ENCODE results near the gene SLC9A8.

DNA sequence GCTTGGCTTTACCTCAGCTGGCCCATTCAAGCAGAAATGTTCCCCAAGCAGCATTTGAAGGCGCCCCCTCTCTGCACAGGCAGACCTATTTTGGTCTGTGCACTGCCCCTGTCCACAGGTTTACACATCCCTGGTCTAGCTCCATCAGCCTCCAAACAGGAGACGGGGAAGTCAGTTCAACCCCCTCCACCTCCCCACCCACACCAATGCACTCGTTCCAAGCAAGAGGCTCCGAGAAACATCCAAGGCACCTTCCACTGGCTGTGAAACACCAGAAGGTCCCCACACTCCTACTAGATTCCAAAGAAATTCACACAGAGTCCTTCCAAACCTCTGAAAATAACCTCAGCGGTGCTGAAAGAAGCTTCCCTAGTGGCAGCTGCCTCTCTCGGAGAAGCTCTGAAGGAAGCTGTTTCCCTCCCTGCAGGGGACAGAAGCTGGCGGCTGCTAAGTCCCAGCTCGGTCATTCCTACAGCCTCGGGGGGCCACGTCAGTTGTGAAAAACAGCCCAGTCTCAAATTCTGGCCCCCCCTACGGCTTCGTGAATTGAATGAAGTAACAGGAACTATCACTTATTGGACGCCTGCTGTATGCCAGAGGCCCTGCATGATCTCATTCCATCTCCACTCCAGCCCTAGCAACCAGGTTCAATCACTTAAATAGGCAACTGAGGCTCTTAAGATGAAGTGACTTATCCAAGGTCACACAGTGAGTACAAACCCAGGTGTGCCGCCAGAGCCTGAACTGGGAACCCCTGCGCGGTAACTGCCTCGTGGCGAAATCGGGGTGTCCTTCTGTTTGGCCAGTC is 101.9 kb downstream of the SLC9A8 start:
- TF ChIP-seq, protein P1, sequence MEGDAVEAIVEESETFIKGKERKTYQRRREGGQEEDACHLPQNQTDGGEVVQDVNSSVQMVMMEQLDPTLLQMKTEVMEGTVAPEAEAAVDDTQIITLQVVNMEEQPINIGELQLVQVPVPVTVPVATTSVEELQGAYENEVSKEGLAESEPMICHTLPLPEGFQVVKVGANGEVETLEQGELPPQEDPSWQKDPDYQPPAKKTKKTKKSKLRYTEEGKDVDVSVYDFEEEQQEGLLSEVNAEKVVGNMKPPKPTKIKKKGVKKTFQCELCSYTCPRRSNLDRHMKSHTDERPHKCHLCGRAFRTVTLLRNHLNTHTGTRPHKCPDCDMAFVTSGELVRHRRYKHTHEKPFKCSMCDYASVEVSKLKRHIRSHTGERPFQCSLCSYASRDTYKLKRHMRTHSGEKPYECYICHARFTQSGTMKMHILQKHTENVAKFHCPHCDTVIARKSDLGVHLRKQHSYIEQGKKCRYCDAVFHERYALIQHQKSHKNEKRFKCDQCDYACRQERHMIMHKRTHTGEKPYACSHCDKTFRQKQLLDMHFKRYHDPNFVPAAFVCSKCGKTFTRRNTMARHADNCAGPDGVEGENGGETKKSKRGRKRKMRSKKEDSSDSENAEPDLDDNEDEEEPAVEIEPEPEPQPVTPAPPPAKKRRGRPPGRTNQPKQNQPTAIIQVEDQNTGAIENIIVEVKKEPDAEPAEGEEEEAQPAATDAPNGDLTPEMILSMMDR (IDR thresholded peaks at IDR 0.05; ENCODE audit: insufficient read depth, low read depth, low read length) = no peak
- no peak for TF ChIP-seq EZH2 (IDR thresholded peaks at IDR 0.05; ENCODE audit: insufficient read depth, low read length)

Measured in astrocyte (in vitro differentiated cells and primary cell).